ENCODE data around the gene SSR2. TPM values are rescaled to one million over a fixed set of nuclear protein-coding genes. Genes with fewer than 3 reads are reported as not detected.
"Not testable (repeated sequence)": the region's sequence is repeated elsewhere in the genome, so short reads cannot be mapped to it uniquely, and the experiment has no call there.

Gene SSR2
- total and polyA plus RNA-seq, 8 donors = 67.1 to 354 (median 232) TPM

- Histone ChIP-seq H3K27me3 (no peaks in the 10 kb centered on the region), H3K4me3 (no peak overlapping the region), H3K4me1 (peaks cover 12 to 30% (median 23%) of the 10 kb centered on the region in 4 donors), H3K9me3 (no peaks in the 10 kb centered on the region), H3K27ac (no peak overlapping the region), H3K36me3 (peaks cover 11 to 52% (median 47%) of the 10 kb centered on the region in 4 donors)
- TF ChIP-seq EP300 (IDR thresholded peaks at IDR 0.05) (no peak), POLR2A (IDR thresholded peaks at IDR 0.05) (no peak), CTCF (IDR thresholded peaks at IDR 0.05) (no peak), POLR2AphosphoS5 (IDR thresholded peaks at IDR 0.05) (no peak)
- WGBS, 5 donors = 83 to 98% (median 94%) methylated on average over 5 to 7 of the region's 7 CpGs
- intact Hi-C loops (cut with DNase I; ENCODE audit: low total_unique reads) = no loop called here
- DNase-seq = no peak
Observed at GRCh38 chr1:156051011-156051725, 30.4 kb upstream of the SSR2 start.

GRCh38 chr1:156050376-156050775, 29.6 kb upstream of the SSR2 start:
- Histone ChIP-seq H3K9me3 (no peaks in the 10 kb centered on the region), H3K36me3 (peaks cover 11 to 57% (median 47%) of the 10 kb centered on the region in 4 donors), H3K27me3 (no peaks in the 10 kb centered on the region), H3K4me1 (peaks cover 4 to 22% (median 15%) of the 10 kb centered on the region in 4 donors), H3K27ac (no peak overlapping the region), H3K4me3 (no peak overlapping the region)
- DNase-seq = no peak
- WGBS, 5 donors = 79 to 100% (median 87%) methylated on average over 2 to 4 of the region's 4 CpGs
- intact Hi-C loops (cut with DNase I; ENCODE audit: low total_unique reads) = no loop called here
- TF ChIP-seq POLR2A (IDR thresholded peaks at IDR 0.05) (no peak), POLR2AphosphoS5 (IDR thresholded peaks at IDR 0.05) (no peak), CTCF (IDR thresholded peaks at IDR 0.05) (no peak), EP300 (IDR thresholded peaks at IDR 0.05) (no peak)

- intact Hi-C loops (cut with DNase I; ENCODE audit: low total_unique reads) = no loop called here
- H3K27ac ChIP-seq = no peak overlapping the region
- 75 to 83% (median 78%) methylated on average over 3 of the region's 3 CpGs for WGBS, 5 donors
- H3K27me3 ChIP-seq = no peaks in the 10 kb centered on the region
- H3K4me1 ChIP-seq = peaks cover 0 to 19% (median 12%) of the 10 kb centered on the region in 4 donors
- TF ChIP-seq POLR2AphosphoS5 (IDR thresholded peaks at IDR 0.05) (no peak), POLR2A (IDR thresholded peaks at IDR 0.05) (no peak), EP300 (IDR thresholded peaks at IDR 0.05) (no peak), CTCF (IDR thresholded peaks at IDR 0.05) (no peak)
- no peak overlapping the region for H3K4me3 ChIP-seq
- H3K36me3 ChIP-seq = peaks cover 11 to 73% (median 60%) of the 10 kb centered on the region in 4 donors
- no peaks in the 10 kb centered on the region for H3K9me3 ChIP-seq
- no peak for DNase-seq
Observed at GRCh38 chr1:156048663-156049258, 28.0 kb upstream of the SSR2 start.

- no peaks in the 10 kb centered on the region for H3K27me3 ChIP-seq
- H3K9me3 ChIP-seq = no peaks in the 10 kb centered on the region
- intact Hi-C loops (cut with DNase I; ENCODE audit: low total_unique reads) = no loop called here
- no peak for TF ChIP-seq EP300 (IDR thresholded peaks at IDR 0.05)
- no peak overlapping the region for H3K4me3 ChIP-seq
- H3K27ac ChIP-seq = no peak overlapping the region
- WGBS, 5 donors = 75 to 84% (median 81%) methylated on average over 4 of the region's 4 CpGs
- no peaks in the 10 kb centered on the region for H3K4me1 ChIP-seq
- peaks cover 15 to 95% (median 84%) of the 10 kb centered on the region in 4 donors for H3K36me3 ChIP-seq
- DNase-seq = no peak
Observed at GRCh38 chr1:156045076-156045475, 24.3 kb upstream of the SSR2 start.

- Histone ChIP-seq H3K27me3 (no peaks in the 10 kb centered on the region), H3K9me3 (no peaks in the 10 kb centered on the region), H3K4me3 (no peak overlapping the region), H3K36me3 (peaks cover 14 to 95% (median 83%) of the 10 kb centered on the region in 4 donors), H3K27ac (no peak overlapping the region), H3K4me1 (no peaks in the 10 kb centered on the region)
- intact Hi-C loops (cut with DNase I; ENCODE audit: low total_unique reads) = no loop called here
- DNase-seq = no peak
- WGBS, 5 donors = 89 to 97% (median 93%) methylated on average over 3 of the region's 3 CpGs
- TF ChIP-seq CTCF (IDR thresholded peaks at IDR 0.05) (no peak), EP300 (IDR thresholded peaks at IDR 0.05) (no peak), POLR2AphosphoS5 (IDR thresholded peaks at IDR 0.05) (no peak), POLR2A (IDR thresholded peaks at IDR 0.05) (no peak)
Observed at GRCh38 chr1:156042828-156043227, 22.1 kb upstream of the SSR2 start.

GRCh38 chr1:156034991-156035390, 14.2 kb upstream of the SSR2 start:
- H3K36me3 ChIP-seq = peaks cover 15 to 44% (median 42%) of the 10 kb centered on the region in 4 donors
- H3K4me3 ChIP-seq; H3K27me3 ChIP-seq; H3K9me3 ChIP-seq; DNase-seq; H3K4me1 ChIP-seq; H3K27ac ChIP-seq; intact Hi-C loops (cut with DNase I; ENCODE audit: low total_unique reads): not testable (repeated sequence)
- WGBS, 5 donors = 92 to 95% (median 93%) methylated on average over 4 of the region's 4 CpGs
